ENCODE results near the gene ALOXE3. TPM values are rescaled to one million over a fixed set of nuclear protein-coding genes. Genes with fewer than 3 reads are reported as not detected.
A peak's percentile ranks its signal among the peaks of the same experiment; 100 is the strongest.

The ALOXE3 gene
- total and polyA plus RNA-seq, 7 donors: 0.17 TPM; not detected in 6

- H3K27ac ChIP-seq: peak overlapping the region; percentile 85 to 100 (median 94)
- no peaks in the 10 kb centered on the region for H3K9me3 ChIP-seq
- H3K27me3 ChIP-seq: no peaks in the 10 kb centered on the region
- intact Hi-C loops (cut with DNase I): loop anchor here (1.0 to 10.0 kb wide), 4 partner anchors 21 to 824 kb away; partner anchors contain the start of gene GPS2
- DNase-seq: no peak
- 0 to 1% methylated on average over 7 of the region's 7 CpGs for WGBS, 2 donors
- peak overlapping the region in 2 of 4 donors; percentile 8 to 17 for H3K4me3 ChIP-seq
- TF ChIP-seq POLR2AphosphoS5 (IDR thresholded peaks at IDR 0.05) (no peak), CTCF (IDR thresholded peaks at IDR 0.05) (peak in 1 of 4 experiments; percentile 92), EP300 (IDR thresholded peaks at IDR 0.05) (no peak), POLR2A (IDR thresholded peaks at IDR 0.05) (no peak)
- H3K36me3 ChIP-seq: peaks cover 38 to 43% (median 39%) of the 10 kb centered on the region in 4 donors
- peaks cover 0 to 44% (median 29%) of the 10 kb centered on the region in 4 donors for H3K4me1 ChIP-seq
Measured at GRCh38 chr17:8138374-8138671, 20.0 kb upstream of the ALOXE3 start.

- WGBS, 2 donors: 22 to 23% methylated on average over 21 of the region's 21 CpGs
- H3K4me1 ChIP-seq: peaks cover 0 to 39% (median 29%) of the 10 kb centered on the region in 4 donors
- peaks cover 33 to 37% (median 34%) of the 10 kb centered on the region in 4 donors for H3K36me3 ChIP-seq
- peak; percentile 63 for DNase-seq
- peak overlapping the region in 2 of 4 donors; percentile 8 to 17 for H3K4me3 ChIP-seq
- intact Hi-C loops (cut with DNase I): loop anchor here (1.0 to 10.0 kb wide), 4 partner anchors 21 to 823 kb away; partner anchors contain the start of gene GPS2
- TF ChIP-seq POLR2AphosphoS5 (IDR thresholded peaks at IDR 0.05) (peak in 2 of 4 donors; percentile 5 to 24), POLR2A (IDR thresholded peaks at IDR 0.05) (no peak), CTCF (IDR thresholded peaks at IDR 0.05) (no peak), EP300 (IDR thresholded peaks at IDR 0.05) (no peak)
- H3K9me3 ChIP-seq: no peaks in the 10 kb centered on the region
- H3K27me3 ChIP-seq: no peaks in the 10 kb centered on the region
- peak overlapping the region; percentile 85 to 100 (median 94) for H3K27ac ChIP-seq
Measured at GRCh38 chr17:8137645-8138373, 19.5 kb upstream of the ALOXE3 start.

- TF ChIP-seq POLR2A (IDR thresholded peaks at IDR 0.05) (no peak), POLR2AphosphoS5 (IDR thresholded peaks at IDR 0.05) (no peak), CTCF (IDR thresholded peaks at IDR 0.05) (no peak), EP300 (IDR thresholded peaks at IDR 0.05) (no peak)
- no peaks in the 10 kb centered on the region for H3K9me3 ChIP-seq
- H3K4me3 ChIP-seq: no peak overlapping the region
- H3K27me3 ChIP-seq: peaks cover 0 to 8% (median 0%) of the 10 kb centered on the region in 3 donors
- intact Hi-C loops (cut with DNase I): loop anchor here (10.0 kb wide), 1 partner anchor 819 kb away; the partner anchor contains the start of gene GPS2
- H3K27ac ChIP-seq: no peak overlapping the region
- H3K36me3 ChIP-seq: no peaks in the 10 kb centered on the region
- no peak for DNase-seq
- WGBS, 2 donors: 54 to 81% methylated on average over 4 of the region's 4 CpGs
- peaks cover 0 to 12% (median 9%) of the 10 kb centered on the region in 4 donors for H3K4me1 ChIP-seq
Measured at GRCh38 chr17:8133941-8134340, 15.6 kb upstream of the ALOXE3 start.

- TF ChIP-seq EP300 (IDR thresholded peaks at IDR 0.05) (no peak), CTCF (IDR thresholded peaks at IDR 0.05) (no peak), POLR2A (IDR thresholded peaks at IDR 0.05) (no peak), POLR2AphosphoS5 (IDR thresholded peaks at IDR 0.05) (no peak)
- Histone ChIP-seq H3K4me1 (peaks cover 0 to 10% (median 6%) of the 10 kb centered on the region in 4 donors), H3K27ac (no peak overlapping the region), H3K27me3 (peaks cover 0 to 8% (median 0%) of the 10 kb centered on the region in 3 donors), H3K4me3 (no peak overlapping the region), H3K9me3 (no peaks in the 10 kb centered on the region), H3K36me3 (no peaks in the 10 kb centered on the region)
- 81 to 87% methylated on average over 12 of the region's 12 CpGs for WGBS, 2 donors
- no peak for DNase-seq
- intact Hi-C loops (cut with DNase I): loop anchor here (10.0 kb wide), 1 partner anchor 819 kb away; the partner anchor contains the start of gene GPS2
Measured at GRCh38 chr17:8133399-8133798, 15.1 kb upstream of the ALOXE3 start.

All from sigmoid colon (tissue), 7 donors.